ENCODE results near the gene BDNF. TPM values are rescaled to one million over a fixed set of nuclear protein-coding genes. Genes with fewer than 3 reads are reported as not detected.

The BDNF gene
- polyA plus RNA-seq, 4 donors = 0.15 to 0.69 TPM; not detected in 2

GRCh38 chr11:27717377-27717776 is 17.1 kb upstream of the BDNF start:
- FAIRE-seq (no peak), DNase-seq (no peak)
- H3K36me3 ChIP-seq (ENCODE audit: control insufficient read depth in 3 of 3, insufficient read depth in 2 of 3, low read depth in 1 of 3, low read length in 3 of 3) = no peaks in the 10 kb centered on the region
- peaks cover 0 to 15% of the 10 kb centered on the region in 2 donors for H3K9me3 ChIP-seq (ENCODE audit: control insufficient read depth in 2 of 2, insufficient read depth in 1 of 2, low read depth in 1 of 2, low read length in 1 of 2)
- H3K27ac ChIP-seq (ENCODE audit: low read depth in 1 of 3, low read length in 2 of 3) = no peak overlapping the region
- H3K27me3 ChIP-seq (ENCODE audit: control insufficient read depth in 3 of 3, insufficient read depth in 3 of 3, low read length in 3 of 3) = peaks cover 0 to 56% (median 30%) of the 10 kb centered on the region in 3 donors
- H3K4me1 ChIP-seq (ENCODE audit: control insufficient read depth in 3 of 3, insufficient read depth in 2 of 3, low read depth in 1 of 3, low read length in 2 of 3) = peaks cover 0 to 6% (median 0%) of the 10 kb centered on the region in 3 donors
- no peak overlapping the region for H3K4me3 ChIP-seq (ENCODE audit: low read depth in 1 of 3, low read length in 3 of 3)

GRCh38 chr11:27716835-27717234 is 16.6 kb upstream of the BDNF start:
- no peak for DNase-seq
- Histone ChIP-seq H3K4me3 (ENCODE audit: low read depth in 1 of 3, low read length in 3 of 3) (no peak overlapping the region), H3K4me1 (ENCODE audit: control insufficient read depth in 3 of 3, insufficient read depth in 2 of 3, low read depth in 1 of 3, low read length in 2 of 3) (peaks cover 0 to 3% (median 0%) of the 10 kb centered on the region in 3 donors), H3K9me3 (ENCODE audit: control insufficient read depth in 2 of 2, insufficient read depth in 1 of 2, low read depth in 1 of 2, low read length in 1 of 2) (peaks cover 0 to 11% of the 10 kb centered on the region in 2 donors), H3K36me3 (ENCODE audit: control insufficient read depth in 3 of 3, insufficient read depth in 2 of 3, low read depth in 1 of 3, low read length in 3 of 3) (no peaks in the 10 kb centered on the region), H3K27me3 (ENCODE audit: control insufficient read depth in 3 of 3, insufficient read depth in 3 of 3, low read length in 3 of 3) (peaks cover 0 to 51% (median 25%) of the 10 kb centered on the region in 3 donors), H3K27ac (ENCODE audit: low read depth in 1 of 3, low read length in 2 of 3) (no peak overlapping the region)
- 57 to 62% (median 62%) methylated on average over 2 of the region's 2 CpGs for WGBS, 3 donors
- FAIRE-seq = no peak

DNA sequence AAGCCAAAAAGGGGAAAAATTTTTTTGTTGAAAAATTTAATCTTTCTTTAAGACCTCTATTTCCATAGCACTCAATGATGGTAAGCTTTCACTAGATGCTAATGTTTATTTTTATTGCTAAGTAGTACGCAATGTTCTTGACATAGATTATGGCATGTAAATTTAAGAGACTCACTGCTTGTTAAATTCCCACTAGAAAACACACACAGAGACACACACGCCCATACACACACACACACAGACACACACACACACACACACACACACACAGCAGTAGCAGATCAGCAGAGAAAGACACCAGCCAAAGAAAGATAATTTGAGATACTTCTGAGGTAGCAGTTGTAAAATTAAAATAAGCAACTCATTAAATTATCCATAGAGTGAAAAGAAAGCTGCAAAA is 16.0 kb upstream of the BDNF start:
- Histone ChIP-seq H3K27me3 (ENCODE audit: control insufficient read depth in 3 of 3, insufficient read depth in 3 of 3, low read length in 3 of 3) (peaks cover 0 to 44% (median 19%) of the 10 kb centered on the region in 3 donors), H3K4me1 (ENCODE audit: control insufficient read depth in 3 of 3, insufficient read depth in 2 of 3, low read depth in 1 of 3, low read length in 2 of 3) (no peaks in the 10 kb centered on the region), H3K4me3 (ENCODE audit: low read depth in 1 of 3, low read length in 3 of 3) (no peak overlapping the region), H3K9me3 (ENCODE audit: control insufficient read depth in 2 of 2, insufficient read depth in 1 of 2, low read depth in 1 of 2, low read length in 1 of 2) (peaks cover 0 to 6% of the 10 kb centered on the region in 2 donors), H3K27ac (ENCODE audit: low read depth in 1 of 3, low read length in 2 of 3) (no peak overlapping the region), H3K36me3 (ENCODE audit: control insufficient read depth in 3 of 3, insufficient read depth in 2 of 3, low read depth in 1 of 3, low read length in 3 of 3) (no peaks in the 10 kb centered on the region)
- 71 to 78% (median 76%) methylated on average over 2 of the region's 2 CpGs for WGBS, 3 donors
- DNase-seq = no peak
- FAIRE-seq = no peak

GRCh38 chr11:27711725-27712124 is 11.5 kb upstream of the BDNF start:
- DNase-seq (no peak), FAIRE-seq (no peak)
- no peaks in the 10 kb centered on the region for H3K36me3 ChIP-seq (ENCODE audit: control insufficient read depth in 3 of 3, insufficient read depth in 2 of 3, low read depth in 1 of 3, low read length in 3 of 3)
- peaks cover 0 to 6% (median 0%) of the 10 kb centered on the region in 3 donors for H3K27me3 ChIP-seq (ENCODE audit: control insufficient read depth in 3 of 3, insufficient read depth in 3 of 3, low read length in 3 of 3)
- no peaks in the 10 kb centered on the region for H3K4me1 ChIP-seq (ENCODE audit: control insufficient read depth in 3 of 3, insufficient read depth in 2 of 3, low read depth in 1 of 3, low read length in 2 of 3)
- 9 to 31% (median 17%) methylated on average over 1 of the region's 1 CpG for WGBS, 3 donors
- no peaks in the 10 kb centered on the region for H3K9me3 ChIP-seq (ENCODE audit: control insufficient read depth in 2 of 2, insufficient read depth in 1 of 2, low read depth in 1 of 2, low read length in 1 of 2)
- no peak overlapping the region for H3K4me3 ChIP-seq (ENCODE audit: low read depth in 1 of 3, low read length in 3 of 3)
- H3K27ac ChIP-seq (ENCODE audit: low read depth in 1 of 3, low read length in 2 of 3) = no peak overlapping the region

GRCh38 chr11:27710536-27710935 is 10.3 kb upstream of the BDNF start:
- H3K4me1 ChIP-seq (ENCODE audit: control insufficient read depth in 3 of 3, insufficient read depth in 2 of 3, low read depth in 1 of 3, low read length in 2 of 3) = no peaks in the 10 kb centered on the region
- no peak for DNase-seq
- H3K27ac ChIP-seq (ENCODE audit: low read depth in 1 of 3, low read length in 2 of 3) = no peak overlapping the region
- no peaks in the 10 kb centered on the region for H3K9me3 ChIP-seq (ENCODE audit: control insufficient read depth in 2 of 2, insufficient read depth in 1 of 2, low read depth in 1 of 2, low read length in 1 of 2)
- H3K36me3 ChIP-seq (ENCODE audit: control insufficient read depth in 3 of 3, insufficient read depth in 2 of 3, low read depth in 1 of 3, low read length in 3 of 3) = no peaks in the 10 kb centered on the region
- H3K4me3 ChIP-seq (ENCODE audit: low read depth in 1 of 3, low read length in 3 of 3) = no peak overlapping the region
- FAIRE-seq = no peak
- WGBS, 3 donors = 49 to 54% (median 53%) methylated on average over 2 of the region's 2 CpGs
- H3K27me3 ChIP-seq (ENCODE audit: control insufficient read depth in 3 of 3, insufficient read depth in 3 of 3, low read length in 3 of 3) = peaks cover 0 to 6% (median 0%) of the 10 kb centered on the region in 3 donors

- Histone ChIP-seq H3K27me3 (ENCODE audit: control insufficient read depth in 3 of 3, insufficient read depth in 3 of 3, low read length in 3 of 3) (peaks cover 0 to 10% (median 0%) of the 10 kb centered on the region in 3 donors), H3K27ac (ENCODE audit: low read depth in 1 of 3, low read length in 2 of 3) (no peak overlapping the region), H3K4me1 (ENCODE audit: control insufficient read depth in 3 of 3, insufficient read depth in 2 of 3, low read depth in 1 of 3, low read length in 2 of 3) (no peaks in the 10 kb centered on the region), H3K9me3 (ENCODE audit: control insufficient read depth in 2 of 2, insufficient read depth in 1 of 2, low read depth in 1 of 2, low read length in 1 of 2) (no peaks in the 10 kb centered on the region), H3K36me3 (ENCODE audit: control insufficient read depth in 3 of 3, insufficient read depth in 2 of 3, low read depth in 1 of 3, low read length in 3 of 3) (no peaks in the 10 kb centered on the region), H3K4me3 (ENCODE audit: low read depth in 1 of 3, low read length in 3 of 3) (no peak overlapping the region)
- no peak for FAIRE-seq
- no peak for DNase-seq
- 91 to 94% (median 92%) methylated on average over 3 of the region's 3 CpGs for WGBS, 3 donors
Observed at GRCh38 chr11:27707676-27708075, 7.4 kb upstream of the BDNF start.

DNA sequence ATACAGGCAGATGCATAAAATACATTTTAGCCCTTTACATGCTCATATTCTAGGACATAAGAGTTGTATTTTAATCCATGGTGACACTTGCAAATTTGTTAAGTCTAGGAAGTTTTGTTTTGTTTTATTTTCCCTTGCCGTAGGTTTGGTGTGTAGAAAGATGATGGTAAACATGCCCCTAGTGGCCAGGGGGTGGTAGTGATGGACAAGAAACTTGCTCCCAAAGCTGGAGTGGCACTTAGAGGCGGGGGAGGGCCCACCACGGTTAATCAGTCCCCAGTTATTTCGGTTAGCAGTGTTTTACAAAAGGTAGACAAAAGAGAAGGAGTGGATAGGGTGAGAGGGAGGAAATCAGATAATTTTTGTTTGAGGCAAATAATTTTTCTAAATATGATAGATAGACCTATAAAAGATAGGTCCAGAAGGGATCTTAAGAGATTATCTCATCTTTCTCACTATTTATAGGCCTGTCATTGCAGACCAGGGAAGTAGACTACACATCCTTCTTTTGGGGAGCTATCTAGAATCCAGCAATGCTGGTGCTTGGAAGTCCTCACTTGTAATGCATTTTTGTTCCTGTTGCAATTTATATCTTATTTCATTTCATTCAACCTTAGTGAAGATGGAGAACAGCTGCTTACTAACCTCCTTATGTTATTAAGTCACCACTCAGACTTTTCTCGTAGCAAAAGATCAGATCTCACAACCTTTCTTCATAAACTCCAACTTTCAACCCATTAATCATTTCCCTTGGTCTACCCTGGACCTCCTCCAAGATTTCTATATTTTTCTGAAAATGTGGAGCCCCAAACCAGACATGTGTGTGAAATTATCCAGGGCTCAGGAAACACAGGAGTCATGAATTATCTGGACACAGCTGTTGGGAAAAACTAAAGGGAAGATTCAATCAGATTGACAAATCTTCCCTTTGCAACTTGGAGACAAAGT is 5.9 kb upstream of the BDNF start:
- Histone ChIP-seq H3K27ac (ENCODE audit: low read depth in 1 of 3, low read length in 2 of 3) (no peak overlapping the region), H3K4me3 (ENCODE audit: low read depth in 1 of 3, low read length in 3 of 3) (no peak overlapping the region), H3K36me3 (ENCODE audit: control insufficient read depth in 3 of 3, insufficient read depth in 2 of 3, low read depth in 1 of 3, low read length in 3 of 3) (no peaks in the 10 kb centered on the region), H3K9me3 (ENCODE audit: control insufficient read depth in 2 of 2, insufficient read depth in 1 of 2, low read depth in 1 of 2, low read length in 1 of 2) (no peaks in the 10 kb centered on the region), H3K27me3 (ENCODE audit: control insufficient read depth in 3 of 3, insufficient read depth in 3 of 3, low read length in 3 of 3) (peaks cover 0 to 22% (median 4%) of the 10 kb centered on the region in 3 donors), H3K4me1 (ENCODE audit: control insufficient read depth in 3 of 3, insufficient read depth in 2 of 3, low read depth in 1 of 3, low read length in 2 of 3) (peaks cover 0 to 4% (median 0%) of the 10 kb centered on the region in 3 donors)
- FAIRE-seq (no peak), DNase-seq (no peak)
- WGBS, 3 donors = 14 to 31% (median 23%) methylated on average over 5 of the region's 5 CpGs

GRCh38 chr11:27703481-27703880 is 3.2 kb upstream of the BDNF start:
- Histone ChIP-seq H3K9me3 (ENCODE audit: control insufficient read depth in 2 of 2, insufficient read depth in 1 of 2, low read depth in 1 of 2, low read length in 1 of 2) (no peaks in the 10 kb centered on the region), H3K4me3 (ENCODE audit: low read depth in 1 of 3, low read length in 3 of 3) (no peak overlapping the region), H3K27ac (ENCODE audit: low read depth in 1 of 3, low read length in 2 of 3) (no peak overlapping the region), H3K27me3 (ENCODE audit: control insufficient read depth in 3 of 3, insufficient read depth in 3 of 3, low read length in 3 of 3) (peaks cover 3 to 46% (median 17%) of the 10 kb centered on the region in 3 donors), H3K36me3 (ENCODE audit: control insufficient read depth in 3 of 3, insufficient read depth in 2 of 3, low read depth in 1 of 3, low read length in 3 of 3) (no peaks in the 10 kb centered on the region), H3K4me1 (ENCODE audit: control insufficient read depth in 3 of 3, insufficient read depth in 2 of 3, low read depth in 1 of 3, low read length in 2 of 3) (peaks cover 0 to 20% (median 2%) of the 10 kb centered on the region in 3 donors)
- no peak for FAIRE-seq
- WGBS, 3 donors = 41 to 64% (median 63%) methylated on average over 3 of the region's 3 CpGs
- DNase-seq = no peak

All from small intestine (tissue), 7 donors.